Heart left ventricle (tissue), 16 donors: ENCODE results near the gene ERBIN. TPM values are rescaled to one million over a fixed set of nuclear protein-coding genes. Genes with fewer than 3 reads are reported as not detected.
A peak's percentile ranks its signal among the peaks of the same experiment; 100 is the strongest.

Source experiments
- ATAC-seq, 4 donors: fragments of 200-7000 bp; cut with Tn5 transposase; one replicate each; pipeline ENCODE4 v1.9.1; 2020 to 2022; ENCODE audit warnings: moderate library complexity in 4 of 4, mild to moderate bottlenecking in 3 of 4, moderate number of reproducible peaks in 1 of 4
- DNase-seq, 5 donors: peaks; one replicate each; pipeline ENCODE4 v3.0.0-alpha.2; 2020
- H3K27ac ChIP-seq, 12 donors: fragments of 200-600 bp; sonication (generic) in 4 of 12; one replicate each; pipeline versions ENCODE4 v1.5.0 to v1.8.0; 2016 to 2022; ENCODE audit warnings: mild to moderate bottlenecking in 2 of 12
- H3K27me3 ChIP-seq, 9 donors: fragments of 200-600 bp; sonication (generic) in 2 of 9; one replicate each; pipeline versions ENCODE4 v1.5.1 to v1.8.0; 2016 to 2022; ENCODE audit warnings: mild to moderate bottlenecking in 3 of 9
- H3K36me3 ChIP-seq, 9 donors: fragments of 200-600 bp; sonication (generic) in 2 of 9; one replicate each; pipeline versions ENCODE4 v1.5.0 to v1.8.0; 2018 to 2022; ENCODE audit warnings: mild to moderate bottlenecking in 2 of 9
- H3K4me1 ChIP-seq, 12 donors: fragments of 200-600 bp; sonication (generic) in 4 of 12; one replicate each; pipeline versions ENCODE4 v1.5.0 to v1.8.0; 2016 to 2022; ENCODE audit warnings: mild to moderate bottlenecking in 3 of 12
- H3K4me3 ChIP-seq, 12 donors: fragments of 200-600 bp; sonication (generic) in 4 of 12; one replicate each; pipeline versions ENCODE4 v1.5.0 to v1.8.0; 2017 to 2022; ENCODE audit warnings: mild to moderate bottlenecking in 9 of 12, moderate library complexity in 4 of 12
- H3K9me3 ChIP-seq, 12 donors: fragments of 200-600 bp; sonication (generic) in 4 of 12; one replicate each; pipeline versions ENCODE4 v1.5.0 to v1.8.0; 2016 to 2022; ENCODE audit warnings: mild to moderate bottlenecking in 1 of 12
- CTCF ChIP-seq, 12 donors: fragments of 200-600 bp; sonication (generic) in 4 of 12; IDR thresholded peaks; one replicate each; pipeline versions ENCODE4 v1.5.0 to v1.8.0; 2018 to 2022; ENCODE audit warnings: antibody characterized with exemption in 12 of 12, mild to moderate bottlenecking in 5 of 12
- POLR2A ChIP-seq, 2 donors: fragments of 450-650 bp; IDR thresholded peaks; one replicate each; pipeline ENCODE4 v1.6.1; 2017; ENCODE audit warnings: antibody characterized with exemption in 2 of 2, mild to moderate bottlenecking in 2 of 2, moderate library complexity in 2 of 2
- WGBS, 4 donors: extraction: QIAGEN DNeasy Blood & Tissue Kit in 2 of 4; methylation state at CpG; one replicate each; pipeline versions ENCODE4 v1.1.5 to v1.1.7; 2013 to 2018; 5-methylcytosine and 5-hydroxymethylcytosine counted together
- intact Hi-C, 10 donors: fragments of 100-400 bp; cut with DNase I; formaldehyde crosslinking; loops; one replicate each; pipeline versions ENCODE4 v1.11.1 to v1.14.2; 2022
- polyA plus RNA-seq, 2 donors: library from polyadenylated mRNA; stranded (reverse); fragments of 200-250 nt; gene quantifications; one replicate each; pipeline ENCODE4 v1.2.3, GENCODE V29; 2013
- total RNA-seq, 9 donors: library from RNA; depleted of rRNA in 2 of 9; stranded (reverse); fragments of >200 nt in 2 of 9; fragmentation: NEBNext Ultra II Directional in 3 of 9; extraction: Animal tissue kit (Norgen Biotek cat#: 25700) in 3 of 9; gene quantifications; one replicate each; pipeline versions ENCODE4 v1.1.0 to v1.2.4, GENCODE V29; 2016 to 2023
- donor health status: ischemic (EF 13 %, LVEDD 7.1; RV severe dilation, severe dysfunction).
- donor health status: healthy with polysubstance abuse.
- donor health status: DM: no; HTN: yes; CAD: no.
- donor health status: DM: no; HTN: no; CAD: no.
- donor health status: ischemic (EF 25% LVEDD 6.9; RV normal size, moderate dysfunction).
- donor health status: ischemic (EF 25% LVEDD 5.7; RV mildly dilated, moderate dysfunction).
- donor health status: healthy.
- donor health status: DM: yes; HTN: yes; CAD: no.
- donor health status: ischemic (EF 35%, LVEDD 5.7; RV mildly dilated, moderate dysfunction).
- donor health status: nonischemic (EF 11% LVEDD 7.7; RV severe dilation, severe dysfunction).
- donor health status: DM: yes; HTN: yes; CAD: no.
- donor health status: PGD.
- donor health status: ischemic (EF 29% LVEDD 5.4; RV normal size, mild dysfunction).
- donor health status: nonischemic (EF 23%, LVEDD 6.1; RV moderate dilation, normal function).

Gene ERBIN
- total and polyA plus RNA-seq, 11 donors: 6.7 to 59.1 (median 37.5) TPM

- Histone ChIP-seq H3K27me3 (no peaks in the 10 kb centered on the region), H3K27ac (no peak overlapping the region), H3K4me3 (no peak overlapping the region), H3K36me3 (peaks cover 0 to 2% (median 0%) of the 10 kb centered on the region in 9 donors), H3K9me3 (no peaks in the 10 kb centered on the region), H3K4me1 (peaks cover 0 to 13% (median 0%) of the 10 kb centered on the region in 12 donors)
- DNase-seq: no peak
- intact Hi-C loops: no loop called here
- WGBS, 4 donors: 94 to 100% (median 99%) methylated on average over 2 of the region's 2 CpGs
- no peak for ATAC-seq
- TF ChIP-seq CTCF (IDR thresholded peaks at IDR 0.05): no peak
- TF ChIP-seq POLR2A (IDR thresholded peaks at IDR 0.05): no peak
Observed at GRCh38 chr5:65946198-65946745, 19.9 kb downstream of the ERBIN start.

- H3K4me1 ChIP-seq: peaks cover 0 to 30% (median 11%) of the 10 kb centered on the region in 12 donors
- WGBS, 4 donors: 91 to 96% (median 93%) methylated on average over 4 of the region's 4 CpGs
- intact Hi-C loops: no loop called here
- H3K4me3 ChIP-seq: no peak overlapping the region
- no peaks in the 10 kb centered on the region for H3K27me3 ChIP-seq
- ATAC-seq: no peak
- no peaks in the 10 kb centered on the region for H3K9me3 ChIP-seq
- H3K27ac ChIP-seq: no peak overlapping the region
- peaks cover 0 to 2% (median 0%) of the 10 kb centered on the region in 9 donors for H3K36me3 ChIP-seq
- no peak for TF ChIP-seq CTCF (IDR thresholded peaks at IDR 0.05)
- no peak for TF ChIP-seq POLR2A (IDR thresholded peaks at IDR 0.05)
- DNase-seq: no peak
Observed at GRCh38 chr5:65948115-65948747, 21.9 kb downstream of the ERBIN start.

- no peak for TF ChIP-seq CTCF (IDR thresholded peaks at IDR 0.05)
- TF ChIP-seq POLR2A (IDR thresholded peaks at IDR 0.05): no peak
- no peak overlapping the region for H3K27ac ChIP-seq
- ATAC-seq (peak in 1 of 4 donors; percentile 43), DNase-seq (no peak)
- no peaks in the 10 kb centered on the region for H3K36me3 ChIP-seq
- WGBS, 4 donors: 73 to 80% (median 76%) methylated on average over 3 of the region's 3 CpGs
- no peaks in the 10 kb centered on the region for H3K27me3 ChIP-seq
- no peak overlapping the region for H3K4me3 ChIP-seq
- H3K9me3 ChIP-seq: no peaks in the 10 kb centered on the region
- peaks cover 0 to 35% (median 15%) of the 10 kb centered on the region in 12 donors for H3K4me1 ChIP-seq
- intact Hi-C loops: no loop called here
Observed at GRCh38 chr5:65951330-65951729, 25.0 kb downstream of the ERBIN start.

GRCh38 chr5:65952259-65952658 lies 25.9 kb downstream of the ERBIN start:
- H3K4me1 ChIP-seq: peaks cover 0 to 35% (median 15%) of the 10 kb centered on the region in 12 donors
- ATAC-seq (peak; percentile 80 to 94 (median 88)), DNase-seq (peak in 3 of 5 donors; percentile 40 to 46 (median 42))
- H3K27ac ChIP-seq: peak overlapping the region in 3 of 12 donors; percentile 2 to 50 (median 6)
- TF ChIP-seq POLR2A (IDR thresholded peaks at IDR 0.05) (no peak), CTCF (IDR thresholded peaks at IDR 0.05) (no peak)
- no peaks in the 10 kb centered on the region for H3K9me3 ChIP-seq
- H3K36me3 ChIP-seq: no peaks in the 10 kb centered on the region
- H3K27me3 ChIP-seq: no peaks in the 10 kb centered on the region
- no peak overlapping the region for H3K4me3 ChIP-seq
- intact Hi-C loops: no loop called here
- WGBS, 4 donors: 55 to 70% (median 56%) methylated on average over 1 of the region's 1 CpG
